SU-DHL-6 (cell line): ENCODE data around the gene UBXN4.

ENCODE experiments used
- H2AFZ ChIP-seq: fragments of 200-600 bp; sonication (generic); 2 replicates; pipeline ENCODE4 v1.6.1; 2014; ENCODE audit warnings: low read depth, mild to moderate bottlenecking, moderate library complexity, mixed read lengths, antibody characterized with exemption, low read length; ENCODE audit not compliant: severe bottlenecking
- H3F3A ChIP-seq: fragments of 200-600 bp; shearing (Covaris generic); 2 replicates; pipeline ENCODE4 v1.6.0; 2016; ENCODE audit warnings: antibody characterized with exemption, mild to moderate bottlenecking; ENCODE audit not compliant: insufficient read depth
- H3K27ac ChIP-seq: fragments of 200-600 bp; sonication (generic); 2 replicates; pipeline ENCODE4 v1.5.1; 2016; ENCODE audit warnings: low read depth, mild to moderate bottlenecking, low read length, moderate library complexity, mixed read lengths
- H3K27me3 ChIP-seq: fragments of 200-600 bp; sonication (generic), shearing (Covaris generic); 2 replicates; pipeline ENCODE4 v1.6.0; 2014; ENCODE audit warnings: mild to moderate bottlenecking, low read length
- H3K36me3 ChIP-seq: fragments of 200-600 bp; sonication (generic); 2 replicates; pipeline ENCODE4 v1.6.1; 2014; ENCODE audit warnings: mild to moderate bottlenecking, low read length, mixed read lengths
- H3K4me2 ChIP-seq: fragments of 300-600, 200-600 bp; shearing (Covaris generic), sonication (generic); 2 replicates; pipeline ENCODE4 v1.6.0; 2014; ENCODE audit warnings: low read length, low read depth, mild to moderate bottlenecking; ENCODE audit not compliant: poor library complexity, severe bottlenecking
- H3K4me3 ChIP-seq: fragments of 200-600 bp; sonication (generic); 2 replicates; pipeline ENCODE4 v1.5.1; 2014; ENCODE audit warnings: antibody characterized with exemption, low read length, mild to moderate bottlenecking, mixed read lengths; ENCODE audit not compliant: insufficient read depth, poor library complexity, severe bottlenecking
- H3K79me2 ChIP-seq: fragments of 200-600 bp; sonication (generic); 2 replicates; pipeline ENCODE4 v1.6.1; 2014; ENCODE audit warnings: mild to moderate bottlenecking, low read length, moderate library complexity; ENCODE audit not compliant: insufficient read depth
- H3K9ac ChIP-seq: fragments of 200-600 bp; sonication (generic); 2 replicates; pipeline ENCODE4 v1.7.0; 2014; ENCODE audit warnings: mild to moderate bottlenecking, low read length
- H3K9me2 ChIP-seq: fragments of 200-600 bp; sonication (generic); replicated peaks from 2 replicates; pipeline ENCODE4 v1.6.1; 2014; ENCODE audit warnings: low read length; ENCODE audit not compliant: insufficient read depth
- H3K9me3 ChIP-seq: fragments of 200-600 bp; sonication (generic); 2 replicates; pipeline ENCODE4 v1.6.1; 2014; ENCODE audit warnings: low read length, mixed read lengths; ENCODE audit not compliant: insufficient read depth
- H4K20me1 ChIP-seq: fragments of 200-600 bp; sonication (generic); 2 replicates; pipeline ENCODE4 v1.6.1; 2014; ENCODE audit warnings: low read depth, mild to moderate bottlenecking, antibody characterized with exemption, low read length, moderate library complexity, mixed read lengths
- EZH2phosphoT487 ChIP-seq: fragments of 200-600 bp; sonication (generic), shearing (Covaris generic); conservative IDR thresholded peaks from 2 replicates; pipeline ENCODE4 v1.6.1; 2018; ENCODE audit warnings: mild to moderate bottlenecking, antibody characterized with exemption, low read length, moderate library complexity, mixed read lengths
- TF ChIP-seq, protein P1 (sequence below): fragments of 200-600 bp; sonication (generic); IDR thresholded peaks from one replicate; pipeline ENCODE4 v1.5.1; 2017; ENCODE audit warnings: antibody characterized with exemption, mild to moderate bottlenecking, low read length, moderate library complexity; ENCODE audit not compliant: insufficient read depth, poor library complexity, severe bottlenecking

UBXN4 gene

DNA sequence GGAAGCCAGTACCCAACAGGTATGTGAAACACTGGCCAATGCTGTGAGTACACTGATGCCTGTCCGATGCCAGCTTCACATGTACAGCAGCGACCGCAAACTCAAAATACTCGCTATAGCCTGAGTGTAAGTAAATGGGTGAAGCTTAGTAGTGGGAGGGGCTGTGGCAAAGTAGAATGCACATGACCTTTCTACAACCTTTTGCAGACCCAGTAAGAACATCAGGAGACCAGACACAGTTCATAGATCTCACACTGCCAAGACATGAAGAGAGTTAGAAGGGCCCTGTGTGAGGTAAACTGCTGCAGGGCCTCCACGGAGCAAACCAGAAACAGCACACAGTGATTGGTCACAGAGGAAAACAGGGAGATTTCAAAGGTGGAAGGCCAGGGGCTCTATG lies 9.1 kb upstream of the UBXN4 start:
- Histone ChIP-seq H4K20me1 (no peaks in the 10 kb centered on the region), H3K9ac (no peak overlapping the region), H3K4me2 (no peak overlapping the region), H3K27me3 (no peaks in the 10 kb centered on the region), H3K4me3 (no peak overlapping the region), H3K36me3 (no peaks in the 10 kb centered on the region), H3F3A (no peaks in the 10 kb centered on the region), H3K9me3 (no peaks in the 10 kb centered on the region), H3K79me2 (no peaks in the 10 kb centered on the region), H2AFZ (no peak overlapping the region), H3K27ac (no peak overlapping the region), H3K9me2 (no peaks in the 10 kb centered on the region)
- TF ChIP-seq, protein P1, sequence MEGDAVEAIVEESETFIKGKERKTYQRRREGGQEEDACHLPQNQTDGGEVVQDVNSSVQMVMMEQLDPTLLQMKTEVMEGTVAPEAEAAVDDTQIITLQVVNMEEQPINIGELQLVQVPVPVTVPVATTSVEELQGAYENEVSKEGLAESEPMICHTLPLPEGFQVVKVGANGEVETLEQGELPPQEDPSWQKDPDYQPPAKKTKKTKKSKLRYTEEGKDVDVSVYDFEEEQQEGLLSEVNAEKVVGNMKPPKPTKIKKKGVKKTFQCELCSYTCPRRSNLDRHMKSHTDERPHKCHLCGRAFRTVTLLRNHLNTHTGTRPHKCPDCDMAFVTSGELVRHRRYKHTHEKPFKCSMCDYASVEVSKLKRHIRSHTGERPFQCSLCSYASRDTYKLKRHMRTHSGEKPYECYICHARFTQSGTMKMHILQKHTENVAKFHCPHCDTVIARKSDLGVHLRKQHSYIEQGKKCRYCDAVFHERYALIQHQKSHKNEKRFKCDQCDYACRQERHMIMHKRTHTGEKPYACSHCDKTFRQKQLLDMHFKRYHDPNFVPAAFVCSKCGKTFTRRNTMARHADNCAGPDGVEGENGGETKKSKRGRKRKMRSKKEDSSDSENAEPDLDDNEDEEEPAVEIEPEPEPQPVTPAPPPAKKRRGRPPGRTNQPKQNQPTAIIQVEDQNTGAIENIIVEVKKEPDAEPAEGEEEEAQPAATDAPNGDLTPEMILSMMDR: no peak
- no peak for TF ChIP-seq EZH2phosphoT487

DNA sequence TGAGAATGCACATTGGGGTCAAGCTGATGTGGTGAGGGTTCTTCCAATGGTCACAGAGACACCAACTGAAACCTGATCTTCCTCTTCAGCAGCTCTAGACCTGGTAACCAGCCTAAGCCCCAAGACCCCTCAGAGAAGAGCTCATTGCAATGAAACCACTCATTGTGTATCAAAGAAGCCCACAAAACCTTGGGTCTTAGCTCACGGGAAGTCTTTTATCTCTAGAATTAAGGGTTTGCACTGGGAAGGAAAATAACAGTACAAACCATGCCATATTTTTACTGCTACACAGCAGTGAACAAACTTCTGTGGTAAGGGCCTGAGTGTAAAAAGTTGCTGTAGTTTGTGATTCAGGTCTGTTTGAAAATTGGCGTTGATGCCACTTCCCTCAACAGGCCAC lies 8.6 kb upstream of the UBXN4 start:
- no peak overlapping the region for H3K4me3 ChIP-seq
- no peak overlapping the region for H2AFZ ChIP-seq
- no peaks in the 10 kb centered on the region for H3K9me3 ChIP-seq
- H3K4me2 ChIP-seq: no peak overlapping the region
- H3K27ac ChIP-seq: no peak overlapping the region
- H3K79me2 ChIP-seq: no peaks in the 10 kb centered on the region
- no peaks in the 10 kb centered on the region for H3K36me3 ChIP-seq
- no peaks in the 10 kb centered on the region for H3K27me3 ChIP-seq
- TF ChIP-seq EZH2phosphoT487: no peak
- TF ChIP-seq, protein P1: no peak
- no peak overlapping the region for H3K9ac ChIP-seq
- H3F3A ChIP-seq: no peaks in the 10 kb centered on the region
- no peaks in the 10 kb centered on the region for H4K20me1 ChIP-seq
- H3K9me2 ChIP-seq: no peaks in the 10 kb centered on the region

DNA sequence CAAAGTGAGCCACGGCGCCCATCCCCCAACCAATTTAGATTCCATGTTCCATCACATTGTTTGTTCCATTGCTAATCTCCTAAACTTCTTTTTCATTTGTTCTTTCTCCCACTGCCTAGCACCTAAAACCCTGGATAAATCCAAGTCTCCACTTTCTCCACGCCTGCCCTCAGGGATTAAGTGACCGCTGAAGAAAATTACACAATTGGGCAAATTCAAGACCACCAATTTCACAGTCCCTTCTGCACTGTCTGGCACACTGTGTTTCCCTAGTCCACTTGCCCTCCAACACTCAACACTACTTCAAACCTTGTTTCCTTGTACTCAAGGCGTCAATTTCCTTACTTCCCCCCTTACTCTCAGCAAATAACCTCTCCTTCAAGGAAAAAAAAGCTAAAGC lies 5.1 kb upstream of the UBXN4 start:
- Histone ChIP-seq H3K4me2 (no peak overlapping the region), H3K9me2 (no peaks in the 10 kb centered on the region), H3K27me3 (no peaks in the 10 kb centered on the region), H3F3A (no peaks in the 10 kb centered on the region; the same call in 1 of the 2 replicates), H3K4me3 (no peak overlapping the region), H3K36me3 (no peaks in the 10 kb centered on the region), H3K9me3 (no peaks in the 10 kb centered on the region), H4K20me1 (no peaks in the 10 kb centered on the region), H3K9ac (no peak overlapping the region), H3K27ac (no peak overlapping the region), H3K79me2 (no peaks in the 10 kb centered on the region), H2AFZ (no peak overlapping the region)
- TF ChIP-seq, protein P1: no peak
- TF ChIP-seq EZH2phosphoT487: no peak
